HG03196 (cell line): ENCODE data around the gene KMT2C.
"Not testable (repeated sequence)": the region's sequence is repeated elsewhere in the genome, so short reads cannot be mapped to it uniquely, and the experiment has no call there.

Source experiments
- ATAC-seq: cut with Tn5 transposase; IDR thresholded peaks from one replicate; pipeline ENCODE4 v1.9.1; 2021; ENCODE audit not compliant: unreplicated experiment

Gene KMT2C

DNA sequence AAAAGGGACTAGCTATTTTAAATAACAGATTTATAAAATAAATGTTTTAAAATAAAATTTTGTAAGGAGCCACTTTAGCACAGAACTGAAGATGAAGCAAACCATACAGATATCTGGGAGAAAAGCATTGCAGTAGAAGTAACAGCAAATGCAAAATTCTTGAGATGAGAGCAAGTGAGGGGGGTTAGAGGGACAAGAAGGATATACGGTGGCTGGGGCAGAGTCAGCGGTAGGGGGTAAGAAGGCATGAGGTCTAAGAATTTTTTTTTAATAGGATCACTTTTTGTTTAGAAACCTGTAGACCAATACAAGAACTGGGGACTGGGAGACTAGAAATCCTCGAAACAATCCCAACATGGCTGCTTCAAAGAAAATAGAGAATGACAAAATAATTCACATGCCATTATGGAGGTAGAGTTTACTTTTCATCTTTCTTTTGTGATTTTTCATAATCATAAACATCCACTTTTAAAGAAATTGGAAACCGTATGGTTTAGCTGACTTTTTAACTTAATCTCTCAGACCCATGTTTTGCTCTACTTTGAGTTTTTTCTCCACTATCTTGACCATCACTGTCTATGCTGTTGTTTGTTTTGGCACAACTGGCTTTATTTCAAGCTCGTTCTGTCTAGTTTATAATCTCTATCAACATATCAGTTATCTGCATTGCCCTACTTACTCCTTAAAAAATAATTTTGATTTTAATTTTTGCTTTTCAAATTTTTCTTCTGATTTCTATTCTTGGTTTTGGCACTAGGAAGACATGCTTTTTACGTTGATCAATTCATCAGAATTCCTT is 73.5 kb downstream of the KMT2C start:
- no peak for ATAC-seq

DNA sequence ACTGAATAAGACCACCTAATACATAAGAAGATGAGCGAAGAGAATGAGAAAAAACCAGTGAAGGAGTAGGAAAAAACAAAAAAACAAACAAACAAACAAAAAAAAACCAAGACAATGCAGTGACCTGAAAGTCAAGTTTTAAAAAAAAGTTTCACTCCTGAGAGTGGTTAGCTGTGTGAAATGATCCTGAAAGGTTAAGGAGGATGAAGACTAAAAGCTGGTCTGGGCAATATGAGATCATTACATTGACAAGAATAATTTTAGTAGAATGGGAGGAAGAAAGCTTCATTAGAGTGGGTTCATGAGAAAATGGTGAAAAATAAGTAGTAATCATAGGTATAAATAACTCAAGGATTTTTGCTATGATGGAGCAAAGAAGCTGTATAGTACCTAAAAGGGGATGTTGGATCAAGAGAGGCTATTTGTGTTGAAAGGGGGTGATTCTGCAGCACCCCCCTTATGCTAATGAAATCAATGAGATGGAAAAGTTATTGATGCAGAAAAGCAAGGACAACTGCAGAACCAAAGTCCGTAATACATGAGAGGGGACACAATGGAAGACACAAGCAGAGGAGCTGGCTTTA is 80.2 kb downstream of the KMT2C start:
- ATAC-seq: no peak

DNA sequence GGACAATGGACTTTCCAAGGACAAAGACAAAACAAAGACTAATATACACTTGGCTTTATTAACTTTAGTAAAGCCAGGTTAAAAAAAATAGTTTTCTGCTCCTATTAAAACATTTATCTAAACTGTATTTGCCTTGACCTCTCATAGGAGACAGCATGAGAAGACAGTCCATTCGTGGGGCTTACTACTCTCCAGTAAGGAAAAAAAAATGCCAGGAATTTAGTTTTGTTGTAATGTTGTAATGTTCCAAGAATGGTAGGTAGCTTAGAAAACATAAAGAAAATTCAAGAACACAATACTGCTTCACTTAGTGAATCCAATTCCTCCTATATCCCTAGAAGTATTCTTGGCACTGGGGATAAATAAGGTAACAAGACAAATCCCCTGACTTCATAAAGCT is 81.7 kb downstream of the KMT2C start:
- ATAC-seq: no peak

DNA sequence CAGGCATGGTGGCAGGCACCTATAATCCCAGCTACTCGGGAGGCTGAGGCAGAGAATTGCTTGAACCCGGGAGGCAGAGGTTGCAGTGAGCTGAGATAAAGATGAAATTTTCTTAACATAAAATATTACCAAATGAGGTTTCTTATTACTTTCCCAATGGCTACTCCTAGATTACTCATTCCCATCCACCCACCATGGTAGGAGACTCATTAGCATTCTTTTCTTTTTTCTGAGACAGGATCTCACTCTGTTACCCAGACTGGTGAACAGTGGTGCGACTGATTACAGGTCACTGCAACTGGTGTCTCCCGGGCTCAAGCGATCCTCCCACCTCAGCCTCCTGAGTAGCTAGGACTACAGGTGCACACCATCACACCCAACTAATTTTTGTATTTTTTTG is 82.5 kb downstream of the KMT2C start:
- not testable (repeated sequence) for ATAC-seq

DNA sequence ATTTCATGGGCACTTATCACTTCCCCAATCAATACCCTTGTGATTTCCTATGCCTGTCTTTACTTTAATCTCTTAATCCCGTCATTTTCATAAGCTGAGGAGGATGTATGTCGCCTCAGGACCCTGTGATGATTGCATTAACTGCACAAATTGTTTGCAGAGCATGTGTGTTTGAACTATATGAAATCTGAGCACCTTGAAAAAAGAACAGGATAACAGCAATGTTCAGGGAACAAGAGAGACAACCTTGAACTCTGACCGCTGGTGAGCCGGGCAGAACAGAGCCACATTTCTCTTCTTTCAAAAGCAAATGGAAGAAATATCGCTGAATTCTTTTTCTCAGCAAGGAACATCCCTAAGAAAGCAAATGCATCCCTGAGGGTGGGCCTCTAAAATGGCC is 84.1 kb downstream of the KMT2C start:
- ATAC-seq: not testable (repeated sequence)

DNA sequence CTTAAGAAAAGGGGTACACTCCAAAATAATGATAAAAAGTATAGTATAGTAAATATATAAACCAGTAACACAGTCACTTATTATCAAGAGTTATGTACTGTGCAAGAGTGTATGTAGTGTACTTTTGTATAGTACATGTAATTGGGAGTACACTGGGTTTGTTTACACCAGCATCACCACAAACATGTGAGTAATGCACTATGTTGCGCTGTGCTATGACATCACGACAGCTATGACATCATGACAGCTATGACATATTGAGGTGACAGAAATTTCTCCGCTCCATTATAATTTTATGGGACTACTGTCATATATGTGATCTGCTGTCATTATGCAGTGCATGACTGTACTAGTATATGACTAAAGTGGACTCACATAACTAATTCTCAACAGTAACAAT is 84.6 kb downstream of the KMT2C start:
- no peak for ATAC-seq

DNA sequence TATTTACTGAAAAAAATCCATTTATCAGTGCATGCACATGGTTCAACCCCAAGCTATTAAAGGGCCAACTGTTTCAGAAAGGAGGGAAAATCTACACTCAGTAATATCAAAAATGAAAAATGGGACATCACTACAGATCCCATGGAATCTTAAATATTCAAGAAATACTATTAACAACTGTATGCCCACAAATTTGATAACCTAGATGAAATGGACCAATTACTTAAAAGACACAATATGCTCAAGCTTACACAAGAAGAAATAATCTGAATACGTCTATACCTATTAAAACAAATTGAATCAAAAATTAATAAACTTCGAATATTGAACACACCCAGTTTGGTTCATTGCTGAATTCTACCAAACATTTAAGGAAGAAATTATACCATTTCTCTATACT is 87.9 kb downstream of the KMT2C start:
- ATAC-seq: no peak

DNA sequence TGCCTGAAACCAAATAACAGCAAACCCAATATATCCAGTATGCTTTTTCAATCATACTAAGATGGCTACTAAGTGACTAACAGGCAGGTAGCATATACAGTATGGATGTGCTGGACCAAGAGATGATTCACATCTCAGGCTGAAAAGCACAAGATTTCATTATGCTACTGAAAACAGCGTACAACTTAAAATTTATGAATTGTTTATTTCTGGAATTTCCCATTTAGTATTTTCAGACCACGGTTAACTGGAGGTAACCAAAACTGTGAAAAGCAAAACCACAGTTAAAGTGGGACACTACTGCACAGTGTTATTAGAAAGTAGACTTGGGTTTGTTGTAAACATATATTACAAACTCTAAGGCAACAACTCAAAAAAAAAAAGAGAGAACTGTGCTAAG is 91.5 kb downstream of the KMT2C start:
- ATAC-seq: no peak

DNA sequence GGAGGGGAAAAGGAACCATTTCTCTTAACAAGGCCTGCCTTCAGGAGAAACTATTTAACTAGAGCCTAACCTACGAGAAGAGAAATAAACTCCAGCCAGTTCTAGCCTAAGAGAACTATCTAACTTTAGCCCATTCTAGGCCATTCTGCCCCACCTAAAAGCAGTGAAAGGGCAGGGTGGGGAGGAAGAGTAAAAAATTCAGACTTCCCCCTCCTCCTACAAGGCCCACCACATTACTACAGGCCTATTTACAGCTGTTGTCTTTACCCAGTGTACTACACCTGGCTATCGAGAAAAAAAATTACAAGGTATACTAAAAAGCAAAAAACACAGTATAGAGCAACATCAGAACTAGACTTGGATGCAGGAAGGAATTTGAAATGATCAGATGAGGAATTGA is 93.0 kb downstream of the KMT2C start:
- no peak for ATAC-seq

DNA sequence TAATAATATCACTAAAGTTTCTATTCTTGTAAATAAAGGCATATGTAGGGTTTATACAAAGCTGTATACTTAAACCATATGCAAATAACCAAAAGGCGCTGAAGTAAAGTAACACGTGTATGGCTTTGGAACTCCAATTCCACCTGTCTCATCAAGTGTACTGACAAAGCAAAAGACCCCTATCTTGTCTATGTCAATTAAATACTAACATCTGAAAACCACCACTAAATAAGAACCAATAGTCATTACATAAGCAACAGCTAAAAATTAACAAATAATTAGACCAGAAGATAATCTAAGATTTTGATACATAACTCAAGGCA is 93.9 kb downstream of the KMT2C start:
- ATAC-seq: no peak

DNA sequence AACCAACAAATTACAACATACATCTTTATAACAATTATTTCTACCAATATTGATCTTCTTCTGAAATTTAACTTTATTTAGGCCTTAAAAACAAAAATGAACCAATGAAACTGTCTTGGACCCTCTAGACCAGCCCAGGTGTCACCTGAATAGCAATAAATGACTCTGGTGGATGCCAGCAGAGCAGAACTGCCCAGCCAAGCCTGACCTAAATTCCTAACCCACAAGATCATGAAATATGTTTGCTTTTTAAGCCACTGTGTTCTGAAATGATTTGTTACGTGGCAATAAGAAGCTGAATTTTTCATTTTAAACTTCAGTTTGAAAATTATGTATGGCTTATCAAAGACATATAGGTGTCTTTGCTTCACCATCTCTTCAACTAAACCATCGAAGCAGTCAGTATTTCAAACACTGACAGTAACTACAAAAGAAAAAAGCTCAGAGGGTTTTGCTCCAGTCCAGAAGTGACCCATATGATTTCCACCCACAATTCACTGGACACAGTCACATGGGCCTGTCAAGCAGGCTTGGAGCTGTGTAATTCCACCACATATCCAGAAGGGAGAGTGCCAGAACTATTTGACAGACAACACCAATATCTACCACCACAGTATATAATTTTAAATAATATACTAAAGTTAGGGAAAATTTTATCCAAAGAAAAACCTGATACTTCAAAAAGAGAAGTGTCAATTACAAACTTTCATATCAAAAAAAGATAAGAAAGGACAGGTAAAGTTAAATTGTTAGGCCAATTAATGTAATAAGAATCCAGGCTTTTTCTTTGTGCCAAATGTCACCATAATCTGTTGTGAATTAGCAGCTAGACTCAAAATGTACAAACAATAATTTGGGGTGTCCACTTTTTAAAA is 94.5 kb downstream of the KMT2C start:
- peak; percentile 53 for ATAC-seq

DNA sequence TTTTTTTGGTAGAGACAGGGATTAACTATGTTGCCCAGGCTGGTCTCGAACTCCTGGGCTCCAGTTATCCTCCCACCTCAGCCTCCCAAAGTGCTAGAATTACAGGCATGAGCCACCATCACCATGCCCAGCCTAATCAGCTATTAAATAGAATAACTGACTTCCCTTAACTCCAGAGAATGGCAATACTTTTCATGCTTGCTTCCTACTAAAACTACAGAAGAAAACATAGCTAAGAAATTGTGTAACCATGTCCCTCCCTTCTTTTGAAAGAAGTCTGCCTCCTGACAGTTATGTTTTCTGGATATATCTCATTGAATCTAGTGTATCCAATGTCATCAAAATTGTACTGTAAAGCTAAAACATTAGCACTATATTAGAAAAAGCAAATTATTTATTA is 95.6 kb downstream of the KMT2C start:
- no peak for ATAC-seq

DNA sequence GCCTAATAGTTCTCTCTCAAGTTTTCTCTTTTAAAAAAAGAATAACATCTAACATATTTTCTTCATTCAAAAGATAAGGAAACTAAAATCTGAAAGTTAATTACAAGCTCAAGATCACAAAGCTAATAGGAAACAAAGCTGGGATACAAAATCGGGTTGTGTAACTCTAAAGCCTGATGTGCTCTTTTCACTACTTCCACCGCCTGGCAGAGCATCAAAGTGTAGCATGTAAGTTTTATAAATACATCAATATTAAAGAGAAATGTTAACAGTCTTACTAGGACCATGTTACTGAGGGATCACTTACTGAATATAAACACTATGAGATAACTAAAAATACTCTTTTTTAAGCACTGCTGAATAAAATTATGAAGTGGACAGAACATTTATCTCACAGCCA is 97.2 kb downstream of the KMT2C start:
- ATAC-seq: no peak

DNA sequence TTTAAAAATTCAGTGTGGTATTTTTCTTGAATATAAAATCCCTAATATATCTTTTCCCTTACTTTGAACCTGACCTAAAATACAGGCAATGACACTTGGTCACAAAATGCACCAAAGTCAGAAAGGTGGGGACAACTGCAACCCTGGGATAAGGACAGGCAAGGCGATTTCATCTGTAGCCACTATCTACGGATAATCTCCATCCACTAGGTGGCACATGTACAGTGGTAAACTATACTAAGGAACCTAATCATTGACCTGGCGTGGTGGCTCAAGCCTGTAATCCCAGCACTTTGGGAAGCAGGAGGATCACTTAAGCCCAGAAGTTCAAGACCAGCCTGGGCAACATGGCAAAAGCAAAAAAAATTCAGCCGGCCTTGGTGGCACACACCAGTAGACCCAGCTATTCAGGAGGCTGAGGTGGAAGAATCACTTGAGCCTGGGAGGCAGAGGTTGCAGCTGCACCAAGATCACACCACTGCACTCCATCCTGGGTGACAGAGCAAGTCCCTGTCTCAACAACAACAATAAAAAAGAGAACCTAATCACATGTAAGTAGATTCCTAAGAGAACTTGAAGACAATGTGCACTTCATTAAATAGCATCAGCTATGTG is 98.9 kb downstream of the KMT2C start:
- ATAC-seq: peak; percentile 53

DNA sequence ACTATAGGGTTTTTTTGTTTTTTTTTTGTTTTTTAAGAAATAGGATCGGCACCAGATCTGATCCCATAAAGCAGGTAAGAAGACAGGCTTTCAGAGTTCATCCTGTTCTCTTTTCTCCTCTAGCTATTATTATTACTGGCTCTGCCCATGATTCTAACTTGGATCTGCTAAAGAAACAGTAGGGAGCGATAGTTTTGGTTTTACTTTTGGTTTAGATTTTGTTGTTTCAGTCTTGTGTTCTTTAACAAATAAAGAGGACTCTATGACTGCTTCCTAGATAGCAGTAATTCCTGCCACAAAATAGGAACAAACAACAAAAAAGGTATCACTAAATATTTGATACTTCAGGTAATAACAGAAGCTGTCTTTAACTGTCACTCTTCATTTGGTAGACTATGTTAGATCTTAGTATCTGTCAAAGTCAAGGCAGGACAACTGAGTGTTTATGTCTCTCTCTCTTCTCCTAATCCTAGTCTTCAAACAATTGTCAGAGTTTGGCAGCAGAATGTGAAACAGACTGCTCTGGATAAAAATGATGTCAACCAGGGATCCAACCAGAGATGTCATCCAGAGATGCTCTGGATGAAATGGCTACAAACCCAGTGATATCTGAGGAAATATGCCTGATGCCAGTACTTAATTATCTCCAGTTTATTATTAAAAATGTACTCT is 99.8 kb downstream of the KMT2C start:
- no peak for ATAC-seq

DNA sequence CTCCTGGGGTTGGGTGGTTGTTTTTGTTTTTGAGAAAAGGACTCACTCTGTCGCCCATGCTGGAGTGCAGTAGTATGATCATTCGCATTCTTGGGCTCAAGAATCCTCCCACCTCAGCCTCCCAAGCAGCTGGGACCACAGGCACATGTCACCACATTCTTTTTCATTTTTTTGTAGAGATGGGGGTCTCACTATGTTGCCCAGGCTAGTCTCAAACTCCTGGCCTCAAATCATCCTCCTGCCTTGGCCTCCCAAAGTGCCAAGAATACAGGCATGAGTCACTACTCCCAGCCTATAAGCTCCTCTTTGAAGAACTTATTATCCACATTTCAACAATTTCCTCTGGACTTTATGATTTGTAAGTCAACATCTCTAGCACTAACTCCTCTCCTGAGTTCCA is 102.7 kb downstream of the KMT2C start:
- no peak for ATAC-seq

DNA sequence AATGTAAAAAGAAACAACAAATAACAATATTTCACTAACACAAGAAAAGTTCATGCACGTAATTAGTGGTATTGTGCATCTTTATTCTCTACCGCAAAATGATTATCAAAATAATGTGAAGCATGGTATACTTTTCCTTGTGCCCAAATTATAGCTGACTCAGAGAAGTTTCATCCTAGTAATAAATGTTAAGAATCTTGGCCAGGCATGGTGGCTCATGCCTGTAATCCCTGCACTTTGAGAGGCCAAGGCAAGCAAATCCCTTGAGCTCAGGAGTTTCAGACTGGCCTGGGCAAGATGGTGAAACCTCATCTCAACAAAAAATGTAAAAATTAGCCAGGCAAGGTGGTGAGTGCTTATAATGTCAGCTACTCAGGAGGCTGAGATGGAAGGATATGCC is 105.0 kb downstream of the KMT2C start:
- no peak for ATAC-seq

DNA sequence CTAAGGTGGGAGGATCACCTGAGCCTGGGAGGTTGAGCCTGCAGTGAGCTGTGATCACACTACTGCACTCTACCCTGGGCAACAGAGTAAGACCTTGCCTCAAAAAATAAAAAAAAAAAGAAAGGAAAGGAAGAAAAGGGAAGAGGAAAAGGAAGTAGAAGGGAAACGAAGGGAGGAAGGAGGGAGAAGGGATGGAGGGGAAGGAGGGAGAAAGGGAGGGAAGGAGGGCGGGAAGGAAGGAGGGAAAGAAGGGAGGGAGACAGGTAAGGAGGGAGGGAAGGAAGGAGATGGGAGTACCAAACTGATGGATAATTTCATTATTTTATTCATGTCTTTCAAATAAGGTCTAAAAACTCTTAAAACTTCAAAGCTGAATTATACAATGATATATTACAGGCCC is 106.3 kb downstream of the KMT2C start:
- ATAC-seq: no peak

DNA sequence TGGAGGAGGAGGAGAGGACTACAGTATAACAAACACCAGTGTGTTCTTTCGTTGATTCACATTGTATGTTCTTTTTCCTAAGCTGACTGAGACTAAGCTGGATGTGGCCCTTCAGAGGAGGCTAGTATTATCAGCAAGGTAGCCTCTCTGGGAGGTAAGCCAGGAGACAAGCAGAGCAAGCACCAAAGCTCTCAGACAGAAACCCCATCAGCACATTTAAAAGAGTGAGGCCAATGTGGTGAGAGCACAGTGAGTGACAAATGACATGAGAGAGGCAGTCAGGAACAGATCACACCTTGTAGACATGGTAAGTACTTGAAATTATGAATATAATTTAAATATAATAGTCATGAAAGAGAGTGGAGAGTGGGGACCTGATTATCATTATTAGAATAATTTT is 107.6 kb downstream of the KMT2C start:
- no peak for ATAC-seq

DNA sequence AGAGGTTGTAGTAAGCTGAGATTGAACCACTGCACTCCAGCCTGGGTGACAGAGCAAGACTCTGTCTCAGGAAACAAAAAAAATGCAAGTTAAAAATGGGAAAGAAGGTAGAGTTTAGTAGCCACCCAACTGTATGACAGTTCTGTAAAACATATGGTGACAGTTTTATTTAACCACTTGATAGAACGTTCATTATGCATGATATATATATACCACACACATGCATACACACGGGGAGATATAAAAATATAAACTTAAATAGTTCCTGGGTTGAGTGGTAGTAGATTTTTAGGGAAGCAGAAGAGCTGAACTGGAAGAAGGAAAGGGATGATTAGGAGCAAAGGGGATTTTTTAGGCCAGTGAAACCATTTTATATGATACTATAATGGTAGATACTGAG is 120.0 kb downstream of the KMT2C start:
- no peak for ATAC-seq
